HG02840 (cell line): ENCODE data around the gene SHCBP1L.

ENCODE experiments used
- ATAC-seq: cut with Tn5 transposase; IDR thresholded peaks from one replicate; pipeline ENCODE4 v1.9.1; 2021; ENCODE audit warnings: mild to moderate bottlenecking, moderate library complexity, moderate number of reproducible peaks; ENCODE audit not compliant: unreplicated experiment, low FRiP score

SHCBP1L gene

DNA sequence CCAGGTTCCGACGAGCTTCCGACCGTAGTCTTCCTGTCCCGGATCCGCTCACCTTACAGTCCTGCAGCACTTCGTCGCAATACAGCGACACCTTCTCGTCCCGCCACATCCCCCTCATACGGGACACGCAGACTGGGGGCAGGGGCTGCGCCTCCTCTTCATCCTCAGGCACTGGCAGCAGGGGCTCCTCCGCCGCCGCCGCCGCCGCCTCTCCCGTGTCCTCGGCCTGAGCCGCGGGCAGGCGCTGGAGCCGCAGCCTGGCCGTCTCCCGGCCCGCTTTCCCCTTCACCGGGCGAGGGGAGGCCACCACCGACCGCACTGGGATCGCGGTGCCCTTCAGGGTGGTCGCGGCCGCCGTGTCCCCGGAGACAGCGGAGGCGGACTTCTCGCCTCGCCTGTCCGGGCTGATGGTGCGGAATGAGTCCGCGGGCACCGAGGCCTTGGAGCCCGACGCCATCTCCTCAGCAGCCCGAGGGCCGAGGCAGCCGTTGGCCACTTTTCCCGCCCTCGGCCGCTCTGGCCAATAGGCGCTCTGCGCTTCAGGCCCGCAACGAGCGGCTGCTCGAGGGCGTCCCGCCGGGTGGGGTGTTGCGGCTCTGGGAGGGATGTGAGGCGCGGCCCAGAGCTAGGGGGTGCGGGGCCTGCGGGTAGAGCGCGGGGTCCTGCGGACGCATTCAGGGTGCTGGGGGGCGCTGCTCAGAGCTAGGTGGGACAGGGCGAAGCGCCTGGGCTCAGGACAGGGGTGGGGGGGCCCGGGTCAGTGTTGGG lies at the start of gene SHCBP1L:
Gene SHCBP1L (minus strand): TSS at position 490 of the 768 bp plus-strand sequence. CDS start 33 bp downstream, at position 457.
- ATAC-seq: no peak

DNA sequence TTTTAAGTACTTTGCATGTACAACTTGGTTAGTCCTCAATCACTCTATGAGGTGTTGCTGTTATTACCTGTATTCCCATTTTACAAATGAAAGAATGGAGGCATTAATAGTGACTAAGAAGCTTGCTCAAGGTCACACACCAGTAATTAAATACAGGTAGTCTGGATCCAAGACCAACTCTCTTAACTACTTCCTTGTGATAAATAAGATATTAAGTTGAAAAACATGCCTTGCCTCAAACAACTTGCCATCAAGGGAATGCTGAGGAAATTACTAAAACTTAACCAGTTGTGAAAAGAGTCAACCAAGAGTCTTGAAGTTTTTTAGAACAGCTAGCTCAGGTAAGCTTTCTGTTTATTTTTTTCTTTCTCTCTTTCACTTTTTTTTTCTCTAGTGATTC lies 49.3 kb upstream of the SHCBP1L start:
- ATAC-seq: no peak

DNA sequence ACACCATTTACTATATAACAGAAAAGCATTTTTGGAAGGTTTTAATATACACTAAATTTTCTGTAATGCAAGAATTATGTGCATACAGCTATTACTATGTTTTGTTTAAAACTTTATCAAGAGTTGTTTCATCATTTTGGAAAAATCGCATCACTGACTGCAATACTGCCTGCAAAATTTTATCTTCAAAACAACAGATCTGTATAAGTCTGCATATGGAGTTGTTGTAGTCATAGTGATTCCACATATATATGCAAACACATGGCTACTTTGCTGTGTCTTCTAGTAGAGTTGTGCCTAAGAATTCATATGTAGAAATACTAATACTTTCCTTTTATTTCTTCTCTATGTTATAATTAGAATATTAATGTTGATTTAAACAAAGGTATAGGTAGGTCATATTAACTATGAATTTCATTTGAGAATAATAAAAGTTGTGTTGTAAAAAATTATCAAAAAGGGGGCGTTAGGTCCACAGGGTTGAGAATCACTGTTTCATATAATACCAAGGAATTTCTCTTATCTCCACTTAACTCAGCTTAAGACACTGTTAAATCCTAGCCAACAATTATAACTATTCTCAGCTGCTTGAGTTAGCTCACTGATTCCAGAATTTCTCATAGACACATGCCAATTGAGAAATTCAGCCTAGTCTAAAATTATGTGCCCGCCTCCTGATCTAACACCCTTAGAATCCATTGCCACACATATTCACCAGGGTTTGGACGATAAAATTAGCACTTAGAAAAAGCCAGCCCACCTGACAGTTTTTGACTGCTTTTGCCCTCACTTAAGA lies 47.4 kb upstream of the SHCBP1L start:
- ATAC-seq: no peak

DNA sequence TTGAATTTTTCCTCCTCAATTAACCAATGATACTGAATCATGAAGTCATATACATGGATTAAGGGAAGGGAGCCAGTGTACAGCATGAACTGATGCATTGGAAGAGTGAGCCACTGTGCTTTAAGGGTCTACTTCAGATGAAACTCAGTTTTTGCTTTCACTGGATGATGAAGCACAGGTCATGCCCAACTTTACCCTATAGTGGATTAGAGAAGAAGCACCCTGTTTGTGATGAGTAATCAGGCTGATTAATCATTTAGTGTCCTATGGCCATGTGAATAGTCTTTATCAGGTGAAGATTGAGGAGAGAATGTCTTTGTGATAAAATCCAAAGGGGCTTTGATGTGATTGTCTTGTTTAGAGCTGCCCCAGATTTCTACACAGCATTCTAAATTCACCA lies 45.5 kb upstream of the SHCBP1L start:
- no peak for ATAC-seq

DNA sequence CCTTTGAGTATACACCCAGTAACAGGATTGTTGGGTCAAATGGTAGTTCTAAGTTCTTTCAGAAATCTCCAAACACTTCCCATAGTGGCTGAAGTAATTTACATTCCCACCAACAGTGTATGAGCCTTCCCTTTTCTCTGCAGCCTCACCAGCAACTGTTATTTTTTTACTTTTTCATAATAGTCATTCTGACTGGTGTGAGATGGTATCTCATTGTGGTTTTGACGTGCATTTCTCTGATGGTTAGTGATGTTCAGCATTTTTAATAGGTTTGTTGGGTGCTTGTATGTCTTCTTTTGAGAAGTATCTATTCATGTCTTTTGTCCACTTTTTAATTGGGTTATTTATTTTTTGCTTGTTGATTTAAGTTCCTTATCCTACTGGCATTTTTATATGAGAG lies 43.9 kb upstream of the SHCBP1L start:
- no peak for ATAC-seq

DNA sequence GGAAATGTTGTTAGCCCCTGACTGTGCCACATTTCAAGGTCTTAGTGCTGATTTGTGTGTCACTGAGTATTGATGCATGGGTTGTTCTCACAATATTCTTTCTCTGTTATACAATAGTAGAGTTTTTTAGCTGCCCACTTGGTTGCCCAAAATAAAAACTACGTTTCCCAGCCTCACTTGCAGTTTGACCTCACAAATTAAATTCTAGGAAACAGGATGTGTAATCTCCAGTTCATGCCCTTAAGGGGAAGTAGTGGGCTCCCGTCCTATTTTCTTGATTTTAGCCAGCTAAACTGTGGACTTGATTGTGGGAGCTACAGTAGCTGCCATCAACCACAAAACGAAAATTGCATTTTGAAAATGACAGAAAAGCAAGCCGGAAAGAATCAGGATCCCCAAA lies 42.9 kb upstream of the SHCBP1L start:
- no peak for ATAC-seq

DNA sequence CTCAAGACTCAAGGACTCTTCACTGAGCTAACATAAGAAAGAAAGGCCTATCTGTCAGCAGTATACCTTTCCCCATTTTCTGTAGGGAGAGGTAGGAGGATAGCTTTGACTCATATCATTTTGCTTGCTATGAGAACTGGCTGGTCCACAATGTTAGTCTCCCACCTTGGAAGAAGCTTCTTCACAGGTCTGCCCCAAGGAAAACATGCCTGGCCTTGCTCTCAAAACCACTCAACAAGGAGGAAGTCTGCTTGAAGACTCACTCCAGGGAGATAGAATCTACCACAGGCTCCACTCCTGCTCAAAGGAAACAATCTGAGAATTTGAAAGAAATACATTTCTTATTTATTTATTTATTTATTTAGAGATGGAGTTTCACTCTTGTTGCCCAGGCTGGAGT lies 40.8 kb upstream of the SHCBP1L start:
- ATAC-seq: no peak

DNA sequence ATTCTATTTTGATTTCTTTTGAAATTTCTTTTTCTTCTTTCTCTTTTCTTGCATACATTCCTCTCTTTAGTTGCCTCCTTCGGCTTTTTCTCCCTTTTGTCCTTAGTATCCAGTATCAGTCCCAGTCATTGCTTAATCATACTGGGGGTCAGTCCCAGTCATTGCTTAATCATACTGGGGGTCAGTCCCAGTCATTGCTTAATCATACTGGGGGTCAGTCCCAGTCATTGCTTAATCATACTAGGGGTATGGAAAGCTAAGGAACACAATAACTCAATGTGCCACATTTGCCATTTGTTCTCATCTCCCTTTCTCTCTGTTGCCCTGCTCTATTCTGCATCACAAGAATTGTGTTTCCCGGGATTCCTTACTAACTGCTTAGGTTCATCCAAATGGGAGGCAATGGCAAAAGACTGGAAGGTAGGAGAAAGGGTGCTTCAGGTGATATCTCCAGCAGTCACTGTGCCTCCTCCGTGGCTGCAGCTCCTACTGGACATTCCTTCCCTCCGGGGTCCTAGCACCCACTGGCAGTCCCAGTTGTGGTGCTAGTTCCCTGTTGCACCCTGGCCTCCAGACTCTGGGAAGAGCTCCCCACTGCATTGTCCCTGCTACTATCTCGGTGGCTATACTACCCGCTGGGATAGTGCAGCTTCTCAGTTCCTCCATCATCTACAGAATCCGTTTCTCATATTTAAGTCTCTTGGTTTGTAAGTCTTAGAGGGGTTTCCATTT lies 37.6 kb upstream of the SHCBP1L start:
- no peak for ATAC-seq

DNA sequence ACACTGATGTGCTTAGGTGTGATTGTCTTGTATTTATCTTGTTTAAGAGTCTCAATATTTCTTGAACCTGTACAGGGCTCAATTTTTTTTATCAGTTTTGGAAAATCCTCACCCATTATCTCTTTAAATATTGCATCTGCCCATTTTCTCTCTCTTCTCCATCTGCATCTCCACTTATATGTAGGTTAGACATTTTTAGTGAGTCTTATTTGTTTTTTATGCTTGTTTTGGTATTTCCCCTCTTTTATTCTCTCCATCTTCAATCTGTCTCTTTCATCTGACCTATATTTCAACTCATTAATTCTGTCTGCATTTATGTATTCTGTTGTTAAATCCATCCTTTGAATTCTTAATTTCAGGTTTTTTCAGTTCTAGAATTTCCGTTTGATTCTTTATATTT lies 32.9 kb upstream of the SHCBP1L start:
- ATAC-seq: no peak

DNA sequence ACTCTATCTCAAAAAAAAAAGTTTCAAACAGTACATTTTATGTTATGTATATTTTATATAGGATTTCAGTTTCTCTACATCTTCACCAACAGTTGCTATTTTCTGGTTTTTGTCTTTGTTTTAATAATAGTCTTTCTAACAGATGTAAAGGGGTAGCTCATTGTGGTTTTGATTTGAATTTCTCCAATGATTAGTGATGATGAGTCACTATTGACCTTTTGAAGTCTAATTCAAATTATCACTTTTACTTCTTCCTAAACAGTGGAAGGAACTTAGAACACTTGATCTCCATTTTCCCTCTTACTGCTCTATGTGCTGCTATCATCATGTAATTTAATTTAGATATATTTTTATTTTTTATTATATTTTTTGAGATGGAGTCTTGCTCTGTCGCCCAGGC lies 31.7 kb upstream of the SHCBP1L start:
- no peak for ATAC-seq

DNA sequence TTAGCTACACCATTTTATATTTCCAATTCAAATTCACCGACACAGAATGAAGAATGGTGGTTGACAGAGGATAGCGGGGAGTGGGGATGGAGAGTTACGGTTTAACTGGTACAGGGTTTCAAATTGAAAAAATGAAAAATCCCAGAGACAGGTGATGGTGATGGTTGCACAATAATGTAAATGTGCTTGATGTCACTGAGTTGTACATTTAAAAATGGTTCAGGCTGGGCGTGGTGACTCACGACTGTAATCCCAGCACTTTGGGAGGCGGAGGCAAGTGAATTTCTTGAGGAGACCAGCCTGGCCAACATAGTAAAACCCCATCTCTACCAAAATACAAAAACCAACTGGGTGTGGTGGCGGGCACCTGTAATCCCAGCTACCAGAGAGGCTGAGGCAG lies 31.2 kb upstream of the SHCBP1L start:
- no peak for ATAC-seq

DNA sequence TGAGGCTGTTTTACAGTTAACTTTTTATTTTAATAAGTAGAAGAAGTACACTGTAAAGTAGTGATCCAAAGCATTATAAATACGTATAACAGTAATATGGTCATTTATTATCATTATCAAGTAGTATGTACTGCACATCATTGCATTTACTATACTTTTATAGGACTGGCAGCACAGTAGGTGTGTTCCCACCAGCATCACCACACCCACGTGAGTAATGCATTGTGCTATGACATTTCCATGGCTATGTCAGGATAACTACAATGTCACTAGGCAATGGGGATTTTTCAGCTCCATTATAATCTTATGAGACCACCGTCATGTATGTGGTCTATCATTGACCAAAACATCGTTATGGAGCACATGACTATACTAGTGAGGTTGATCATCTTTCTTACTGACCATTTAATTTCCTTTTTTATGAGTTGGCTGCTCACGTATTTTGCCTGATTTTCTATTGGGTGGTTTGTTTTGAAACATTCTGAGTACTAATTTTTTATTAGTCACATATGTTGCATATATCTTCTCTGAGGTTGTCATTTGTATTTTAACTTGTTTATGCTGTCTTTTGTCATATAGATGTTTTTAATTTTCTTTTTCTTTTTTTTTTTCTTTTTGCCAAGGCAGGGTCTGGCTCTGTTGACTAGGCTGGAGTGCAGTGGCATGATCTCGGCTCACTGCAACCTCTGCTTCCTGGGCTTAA lies 25.3 kb upstream of the SHCBP1L start:
- no peak for ATAC-seq

DNA sequence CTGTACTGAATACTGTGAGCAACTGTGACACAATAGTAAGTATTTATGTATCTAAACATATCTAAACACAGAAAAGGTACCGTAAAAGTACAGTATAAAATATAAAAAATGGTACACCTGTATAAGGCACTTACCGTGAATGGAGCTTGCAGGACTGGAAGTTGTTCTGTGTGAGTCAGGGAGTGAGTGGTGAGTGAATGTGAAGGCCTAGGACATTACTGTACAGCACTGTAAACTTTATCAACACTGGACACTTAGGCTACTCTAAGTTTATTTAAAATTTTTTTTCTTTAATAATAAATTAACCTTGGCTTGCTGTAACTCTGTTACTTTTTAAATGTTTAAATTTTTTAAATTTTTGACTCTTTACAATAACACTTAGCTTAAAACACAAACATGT lies 24.5 kb upstream of the SHCBP1L start:
- no peak for ATAC-seq

DNA sequence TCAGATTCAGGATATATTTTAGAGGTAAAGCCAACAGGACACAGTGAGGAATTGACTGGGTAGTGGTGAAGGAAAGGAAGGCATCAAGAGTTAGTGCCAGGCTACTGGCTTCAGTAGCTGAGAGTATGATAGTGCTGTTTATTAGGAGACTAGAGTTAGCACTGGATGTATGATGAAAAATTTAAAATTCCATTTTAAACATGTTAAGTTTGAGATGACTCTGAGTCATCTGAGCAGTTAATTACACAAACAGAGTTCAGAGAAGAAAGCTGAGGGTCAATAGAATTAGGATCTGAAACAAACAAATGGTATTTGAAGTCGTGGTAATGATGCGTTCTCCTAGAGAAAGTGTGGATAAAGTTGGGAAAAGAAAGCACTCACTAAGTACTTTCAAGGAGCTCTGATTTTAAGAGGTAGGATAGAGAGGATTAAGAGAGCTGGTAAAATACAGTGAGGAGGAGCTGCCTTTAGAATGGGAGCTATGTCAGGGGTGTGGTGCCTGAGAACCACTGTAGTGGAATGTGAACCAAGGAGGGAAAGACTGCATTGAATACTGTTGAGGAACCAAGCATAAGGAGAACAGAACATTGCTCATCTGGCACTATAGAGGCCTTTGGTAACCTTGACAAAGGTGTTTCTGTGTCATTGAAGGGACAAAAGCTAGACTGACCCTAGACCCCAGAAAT lies 21.7 kb upstream of the SHCBP1L start:
- no peak for ATAC-seq

DNA sequence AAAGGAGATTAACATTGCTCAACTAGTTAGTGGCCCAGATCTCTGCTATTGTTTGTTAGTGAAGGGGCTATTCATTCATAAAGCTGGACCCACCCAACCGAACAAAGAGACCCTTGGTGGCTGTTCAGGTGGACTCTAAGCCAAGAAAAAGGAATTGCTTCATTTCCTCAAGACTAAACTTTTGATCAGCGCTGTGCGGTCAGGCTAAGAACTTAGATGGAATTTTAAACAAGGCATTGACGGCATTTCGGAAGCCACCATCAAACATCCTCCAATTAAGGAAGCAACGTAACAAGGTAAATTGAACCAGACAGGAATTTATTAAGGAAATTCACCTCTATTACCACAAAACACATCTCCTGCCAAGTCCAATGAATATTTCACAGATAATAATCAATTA lies 19.9 kb upstream of the SHCBP1L start:
- ATAC-seq: no peak

DNA sequence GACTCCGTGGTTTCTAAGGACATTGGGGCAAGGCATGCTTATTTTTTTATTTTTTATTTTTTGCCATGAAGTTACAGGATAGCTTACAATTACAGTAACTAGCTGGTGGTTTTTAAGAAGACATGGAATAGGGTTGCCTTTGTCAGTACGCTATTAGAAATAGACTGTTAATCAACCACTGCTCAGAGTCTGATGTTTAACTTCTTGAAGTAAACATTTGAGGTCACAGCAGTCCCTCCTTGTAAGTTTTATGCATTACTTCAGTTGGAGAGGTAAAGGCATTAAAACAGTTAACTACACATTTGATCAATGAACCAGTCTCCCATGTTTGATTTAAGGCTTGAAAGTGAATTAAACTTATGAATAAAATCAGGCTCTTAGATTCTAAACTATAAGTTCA lies 19.3 kb upstream of the SHCBP1L start:
- no peak for ATAC-seq

DNA sequence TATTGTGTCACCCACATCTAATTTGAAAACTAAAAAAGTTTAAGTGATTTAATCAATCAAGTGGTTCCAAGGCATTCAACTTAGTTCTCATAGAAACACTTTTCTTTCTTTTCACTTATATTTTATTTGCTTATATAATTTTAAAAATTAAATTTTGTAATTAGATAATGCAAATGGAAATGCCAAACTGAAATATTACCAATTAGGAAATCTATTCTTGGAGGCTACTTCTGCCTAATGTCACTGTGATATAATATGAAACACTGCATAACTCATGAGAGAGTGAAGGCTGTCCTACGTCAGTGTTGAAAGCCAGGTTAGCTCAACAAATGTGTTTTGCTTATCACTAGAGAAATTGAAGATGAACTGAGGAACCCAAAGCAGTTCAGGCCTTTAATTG lies 18.3 kb upstream of the SHCBP1L start:
- ATAC-seq: no peak

DNA sequence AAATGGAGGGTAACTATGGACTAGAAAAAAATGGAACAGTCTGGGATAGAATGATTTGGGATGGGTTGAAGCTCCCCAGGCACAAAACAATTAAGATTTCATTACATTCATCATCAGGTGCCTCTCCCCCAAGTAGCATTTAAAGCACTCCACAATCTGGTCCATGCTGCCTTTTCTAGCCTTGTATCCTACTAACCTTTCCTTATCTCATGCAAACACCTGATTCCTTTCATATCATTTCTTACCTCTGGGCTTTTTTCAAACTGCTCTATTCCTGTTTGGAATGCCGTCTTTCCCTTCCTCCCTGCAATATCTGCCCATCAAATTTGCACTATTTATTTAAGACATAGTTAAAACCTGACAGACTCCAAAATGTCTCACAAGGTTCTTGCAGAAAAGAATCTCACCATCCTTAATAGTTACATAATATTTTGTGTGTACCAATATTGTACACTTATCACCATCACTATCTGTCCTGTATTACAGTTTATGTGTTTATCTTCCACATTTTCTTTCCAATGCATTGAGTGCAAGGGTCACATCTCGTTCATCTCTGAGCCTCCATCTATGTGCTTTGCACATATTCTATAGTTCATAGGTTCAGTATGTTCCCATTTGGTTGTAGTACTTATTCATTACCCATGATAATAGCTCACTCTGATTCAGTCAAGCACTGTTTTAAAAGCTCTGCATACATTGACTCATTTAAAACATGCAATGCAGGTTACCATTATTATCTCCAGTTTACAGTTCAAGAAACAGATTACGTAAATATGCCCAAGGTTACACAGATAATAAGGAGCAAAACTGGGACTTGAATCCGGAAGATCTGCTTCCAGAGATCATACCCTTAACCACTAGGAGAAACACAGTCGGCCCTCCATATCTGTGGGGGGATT lies 16.1 kb upstream of the SHCBP1L start:
- no peak for ATAC-seq

DNA sequence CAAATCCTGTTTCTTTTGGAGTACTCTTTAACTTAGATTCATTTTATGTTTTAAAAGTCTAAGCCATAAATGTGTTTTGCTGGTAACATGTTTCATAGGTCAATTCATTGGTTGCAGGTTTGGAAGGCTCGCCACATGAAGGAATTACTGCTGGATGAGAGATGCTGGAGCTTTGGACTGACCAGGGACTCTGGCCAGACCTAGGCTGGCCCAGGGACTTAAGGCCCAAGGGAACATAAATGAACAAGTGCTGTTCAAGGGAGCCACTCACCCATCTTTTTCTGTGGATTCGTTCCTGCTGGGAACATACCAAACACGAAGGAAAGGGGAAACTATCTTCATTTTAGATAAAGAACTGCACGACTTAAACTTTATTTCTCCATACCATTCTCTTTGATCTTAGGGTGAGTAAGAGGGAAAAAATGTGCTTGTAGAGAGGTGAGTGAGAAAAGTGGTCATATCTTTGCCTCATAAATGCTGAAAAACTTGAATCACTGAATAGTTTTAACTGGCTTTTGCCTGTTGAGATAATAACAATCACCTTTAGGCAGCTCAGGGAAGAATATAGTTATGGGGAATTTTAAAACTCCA lies 15.3 kb upstream of the SHCBP1L start:
- ATAC-seq: no peak
